Measurements from ENCODE around the gene EMB.
"Not testable (repeated sequence)": the region's sequence is repeated elsewhere in the genome, so short reads cannot be mapped to it uniquely, and the experiment has no call there.

The EMB gene

GRCh38 chr5:50410932-50411331 lies 30.2 kb downstream of the EMB start:
- not testable (repeated sequence) for DNase-seq; H3K4me3 Mint-ChIP-seq; H3K9me3 Mint-ChIP-seq; ATAC-seq (replicated peaks); H3K27me3 Mint-ChIP-seq
- Mint-ChIP-seq H3K4me1 (ENCODE audit: low read depth in 2 of 2) (peaks cover 33 to 67% of the 10 kb centered on the region in 2 donors), H3K27ac (peak overlapping the region in 1 of 2 donors; percentile 89), H3K36me3 (ENCODE audit: insufficient read depth) (peaks cover 16% of the 10 kb centered on the region)

DNA sequence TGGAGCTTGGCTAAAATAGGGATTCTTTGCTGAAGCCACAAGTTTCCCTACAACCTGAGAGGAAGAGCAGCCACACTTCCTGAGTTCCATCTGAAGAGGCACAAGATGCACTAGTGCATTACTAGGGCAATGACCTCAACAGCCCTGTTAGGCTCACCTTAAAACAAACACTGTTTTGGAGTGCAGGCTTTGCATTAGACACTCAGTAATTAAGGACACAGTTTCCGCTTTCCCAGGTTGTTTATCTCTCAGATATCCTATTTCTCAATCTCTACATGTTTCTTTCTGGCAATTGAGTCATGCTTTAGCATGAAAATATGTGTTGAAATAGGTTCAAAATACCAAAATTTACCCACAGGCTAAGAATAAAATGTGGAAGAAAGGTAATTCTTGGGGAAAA lies 34.2 kb downstream of the EMB start:
- Mint-ChIP-seq H3K27me3 (no peaks in the 10 kb centered on the region), H3K36me3 (ENCODE audit: insufficient read depth) (peaks cover 38% of the 10 kb centered on the region), H3K4me3 (no peak overlapping the region), H3K27ac (peak overlapping the region; percentile 16 to 76), H3K4me1 (ENCODE audit: low read depth in 2 of 2) (peaks cover 11 to 60% of the 10 kb centered on the region in 2 donors), H3K9me3 (no peaks in the 10 kb centered on the region)
- ATAC-seq (replicated peaks) (no peak), DNase-seq (no peak)

DNA sequence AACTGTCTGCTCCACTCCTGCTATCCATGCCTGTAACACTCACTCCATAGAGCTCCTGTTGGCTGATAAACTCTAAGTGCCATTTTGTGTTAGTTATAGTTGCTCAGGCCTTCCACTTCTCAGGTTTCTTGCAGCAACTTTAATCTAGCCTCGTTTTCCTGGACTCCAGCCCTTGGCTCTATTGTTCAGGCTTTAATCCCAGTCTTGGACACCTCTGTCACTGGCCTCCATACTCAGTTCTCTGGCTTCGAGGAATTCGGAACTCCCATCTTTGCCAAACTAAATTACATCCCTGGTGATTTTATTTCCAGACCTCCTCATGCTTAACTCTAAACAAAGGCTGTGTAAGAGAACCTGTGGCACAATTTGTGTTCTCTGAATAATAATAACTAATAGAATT lies 39.8 kb downstream of the EMB start:
- no peaks in the 10 kb centered on the region for H3K9me3 Mint-ChIP-seq
- ATAC-seq (replicated peaks) = no peak
- peak overlapping the region in 1 of 2 donors; percentile 56 for H3K27ac Mint-ChIP-seq
- H3K36me3 Mint-ChIP-seq (ENCODE audit: insufficient read depth) = peaks cover 59% of the 10 kb centered on the region
- peaks cover 5 to 52% of the 10 kb centered on the region in 2 donors for H3K4me1 Mint-ChIP-seq (ENCODE audit: low read depth in 2 of 2)
- no peak for DNase-seq
- no peak overlapping the region for H3K4me3 Mint-ChIP-seq
- H3K27me3 Mint-ChIP-seq = no peaks in the 10 kb centered on the region

DNA sequence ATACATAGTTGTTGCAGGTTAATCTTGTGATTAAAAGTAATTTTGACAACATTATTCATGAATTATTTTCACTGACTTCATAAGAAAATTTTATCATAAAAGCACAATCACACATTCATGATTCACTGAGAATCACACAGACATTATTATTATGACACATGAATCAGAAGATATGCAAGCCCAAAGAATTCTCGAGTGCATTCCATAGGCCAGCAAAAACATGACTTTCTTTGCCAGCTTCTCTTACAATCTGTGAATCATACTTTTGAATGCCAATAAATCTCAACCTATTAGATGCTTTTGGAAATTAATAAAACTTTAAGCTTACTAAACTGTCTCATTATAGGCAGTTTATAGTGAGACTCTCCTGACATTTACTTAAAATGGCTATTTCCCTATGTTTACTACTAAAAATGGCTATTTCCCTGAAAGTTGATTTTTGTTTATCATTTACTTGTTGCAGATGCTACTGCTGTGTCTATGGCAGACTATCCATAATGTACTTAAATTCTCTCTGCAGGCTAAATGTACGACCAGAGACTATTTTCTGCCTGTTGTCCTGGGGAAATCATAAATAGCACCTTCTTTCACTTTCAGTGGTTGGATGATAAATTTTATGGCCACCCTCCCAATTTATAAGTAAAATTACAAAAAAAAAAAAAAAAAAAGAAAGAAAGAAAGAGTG lies 47.0 kb downstream of the EMB start:
- ATAC-seq (replicated peaks); H3K4me3 Mint-ChIP-seq; DNase-seq; H3K27ac Mint-ChIP-seq; H3K27me3 Mint-ChIP-seq; H3K9me3 Mint-ChIP-seq: not testable (repeated sequence)
- Mint-ChIP-seq H3K36me3 (ENCODE audit: insufficient read depth) (peaks cover 27% of the 10 kb centered on the region), H3K4me1 (ENCODE audit: low read depth in 2 of 2) (peaks cover 25 to 44% of the 10 kb centered on the region in 2 donors)

- H3K27ac Mint-ChIP-seq; ATAC-seq (replicated peaks); H3K4me3 Mint-ChIP-seq; H3K27me3 Mint-ChIP-seq; DNase-seq; H3K9me3 Mint-ChIP-seq: not testable (repeated sequence)
- H3K4me1 Mint-ChIP-seq (ENCODE audit: low read depth in 2 of 2) = peaks cover 33 to 47% of the 10 kb centered on the region in 2 donors
- H3K36me3 Mint-ChIP-seq (ENCODE audit: insufficient read depth) = peaks cover 15% of the 10 kb centered on the region
These were observed 48.8 kb downstream of the EMB start for GRCh38 chr5:50392289-50392688.

DNA sequence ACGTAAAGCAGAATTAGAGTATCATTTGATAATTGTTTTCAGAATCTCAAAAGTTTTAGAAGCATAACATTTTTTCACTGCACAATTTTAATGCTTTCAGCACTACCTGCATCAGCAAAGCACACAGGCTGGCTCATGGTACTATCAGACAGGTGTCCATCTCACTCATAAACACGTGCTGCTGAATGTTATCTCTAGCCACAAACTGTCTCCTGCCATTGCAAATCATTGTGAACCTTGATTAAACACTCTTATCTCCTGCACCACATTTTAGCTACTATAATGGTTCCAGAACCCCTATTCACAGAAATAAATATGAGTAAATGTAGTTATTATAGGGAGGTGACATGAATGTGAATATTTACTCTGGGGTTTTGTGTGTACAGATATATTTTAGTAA lies 56.7 kb downstream of the EMB start:
- not testable (repeated sequence) for ATAC-seq (replicated peaks); H3K4me3 Mint-ChIP-seq; DNase-seq; H3K27me3 Mint-ChIP-seq; H3K9me3 Mint-ChIP-seq; H3K36me3 Mint-ChIP-seq (ENCODE audit: insufficient read depth)
- Mint-ChIP-seq H3K27ac (peak overlapping the region in 1 of 2 donors; percentile 39), H3K4me1 (ENCODE audit: low read depth in 2 of 2) (peaks cover 17 to 37% of the 10 kb centered on the region in 2 donors)

DNA sequence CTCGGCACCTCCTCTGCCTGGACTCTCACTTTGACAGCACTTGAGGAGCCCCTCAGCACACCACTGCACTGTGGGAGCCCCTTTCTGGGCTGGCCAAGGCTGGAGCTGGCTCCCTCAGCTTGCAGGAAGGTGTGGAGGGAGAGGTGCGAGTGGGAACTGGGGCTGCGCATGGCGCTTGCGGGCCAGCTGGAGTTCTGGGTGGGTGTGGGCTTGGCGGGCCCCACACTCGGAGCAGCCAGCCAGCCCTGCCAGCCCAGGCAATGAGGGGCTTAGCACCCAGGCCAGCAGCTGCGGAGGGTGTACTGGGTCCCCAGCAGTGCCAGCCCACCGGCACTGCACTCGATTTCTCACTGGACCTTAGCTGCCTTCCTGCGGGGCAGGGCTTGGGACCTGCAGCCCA lies 64.4 kb downstream of the EMB start:
- H3K27ac Mint-ChIP-seq; H3K9me3 Mint-ChIP-seq; H3K36me3 Mint-ChIP-seq (ENCODE audit: insufficient read depth); H3K4me3 Mint-ChIP-seq; DNase-seq; ATAC-seq (replicated peaks); H3K27me3 Mint-ChIP-seq: not testable (repeated sequence)
- H3K4me1 Mint-ChIP-seq (ENCODE audit: low read depth in 2 of 2) = peaks cover 17 to 44% of the 10 kb centered on the region in 2 donors

DNA sequence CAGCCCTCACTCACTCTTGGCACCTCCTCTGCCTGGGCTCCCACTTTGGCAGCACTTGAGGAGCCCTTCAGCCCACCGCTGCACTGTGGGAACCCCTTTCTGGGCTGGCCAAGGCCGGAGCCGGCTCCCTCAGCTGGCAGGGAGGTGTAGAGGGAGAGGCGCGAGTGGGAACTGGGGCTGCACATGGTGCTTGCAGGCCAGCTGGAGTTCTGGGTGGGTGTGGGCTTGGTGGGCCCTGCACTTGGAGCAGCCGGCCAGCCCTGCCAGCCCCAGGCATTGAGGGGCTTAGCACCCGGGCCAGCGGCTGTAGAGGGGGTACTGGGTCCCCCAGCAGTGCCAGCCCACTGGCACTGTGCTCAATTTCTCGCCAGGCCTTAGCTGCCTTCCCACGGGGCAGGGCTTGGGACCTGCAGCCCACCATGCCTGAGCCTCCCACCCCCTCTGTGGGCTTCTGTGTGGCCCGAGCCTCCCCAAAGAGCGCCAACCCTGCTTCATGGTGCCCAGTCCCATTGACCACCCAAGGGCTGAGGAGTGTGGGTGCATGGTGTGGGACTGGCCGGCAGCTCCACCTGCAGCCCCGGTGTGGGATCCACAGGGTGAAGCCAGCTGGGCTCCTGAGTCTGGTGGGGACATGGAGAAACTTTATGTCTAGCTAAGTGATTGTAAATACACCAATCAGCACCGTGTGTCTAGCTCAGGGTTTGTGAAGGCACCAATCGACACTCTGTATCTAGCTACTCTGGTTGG lies 71.6 kb downstream of the EMB start:
- not testable (repeated sequence) for H3K9me3 Mint-ChIP-seq; H3K27me3 Mint-ChIP-seq; H3K4me3 Mint-ChIP-seq; ATAC-seq (replicated peaks); DNase-seq; H3K36me3 Mint-ChIP-seq (ENCODE audit: insufficient read depth)
- Mint-ChIP-seq H3K27ac (peak overlapping the region in 1 of 2 donors; percentile 13), H3K4me1 (ENCODE audit: low read depth in 2 of 2) (peaks cover 9 to 40% of the 10 kb centered on the region in 2 donors)

DNA sequence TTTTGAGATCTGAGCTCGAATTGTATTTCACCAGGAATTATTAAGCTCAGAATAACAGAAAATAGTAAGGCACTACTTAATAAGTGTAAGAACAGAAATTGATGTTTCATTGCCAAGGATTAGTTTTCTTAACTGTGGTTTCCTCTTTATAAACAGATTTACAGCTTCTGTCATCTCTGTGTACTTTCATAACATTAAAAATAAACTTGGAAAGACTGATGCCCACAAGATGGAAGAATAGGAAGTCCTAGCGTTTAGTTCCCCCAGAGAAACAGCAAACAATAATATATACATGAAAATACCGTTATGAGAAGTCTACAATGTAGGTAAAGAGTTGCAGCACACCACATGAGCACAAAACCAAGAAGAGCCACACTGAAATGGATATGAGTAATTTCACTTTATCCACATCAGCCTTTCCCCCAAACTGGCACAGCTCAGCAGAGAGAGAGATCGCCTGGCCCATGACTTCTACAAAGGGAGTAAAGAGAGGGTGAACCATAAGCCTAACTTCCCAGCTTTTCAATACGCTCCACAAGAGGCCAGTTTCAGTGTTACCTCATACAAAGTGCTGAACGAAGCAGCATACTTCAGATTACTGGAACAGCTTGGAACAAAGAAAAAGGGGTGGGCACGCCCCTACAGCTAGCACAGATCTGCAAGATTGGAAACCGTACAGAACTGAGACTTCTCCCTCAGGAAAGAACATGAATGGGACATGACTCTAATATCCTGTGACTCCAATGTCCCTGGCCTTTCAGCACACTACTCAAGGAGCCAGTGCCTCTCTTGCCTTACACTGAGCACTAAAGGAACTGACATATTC lies 75.4 kb downstream of the EMB start:
- Mint-ChIP-seq H3K27ac (peak overlapping the region; percentile 47 to 89), H3K9me3 (peaks cover 0 to 5% of the 10 kb centered on the region in 2 donors)

GRCh38 chr5:50364535-50365309 lies 76.4 kb downstream of the EMB start:
- H3K4me3 Mint-ChIP-seq; H3K9me3 Mint-ChIP-seq; DNase-seq; ATAC-seq (replicated peaks); H3K36me3 Mint-ChIP-seq (ENCODE audit: insufficient read depth); H3K27me3 Mint-ChIP-seq: not testable (repeated sequence)
- Mint-ChIP-seq H3K4me1 (ENCODE audit: low read depth in 2 of 2) (peaks cover 16 to 30% of the 10 kb centered on the region in 2 donors), H3K27ac (peak overlapping the region; percentile 47 to 89)

More for the DNA sequence above, 75.4 kb downstream of the EMB start:
- Mint-ChIP-seq H3K4me1 (ENCODE audit: low read depth in 2 of 2) (peaks cover 16 to 33% of the 10 kb centered on the region in 2 donors), H3K4me3 (no peak overlapping the region), H3K27me3 (no peaks in the 10 kb centered on the region), H3K36me3 (ENCODE audit: insufficient read depth) (peaks cover 3% of the 10 kb centered on the region)
- ATAC-seq (replicated peaks) = no peak
- no peak for DNase-seq

DNA sequence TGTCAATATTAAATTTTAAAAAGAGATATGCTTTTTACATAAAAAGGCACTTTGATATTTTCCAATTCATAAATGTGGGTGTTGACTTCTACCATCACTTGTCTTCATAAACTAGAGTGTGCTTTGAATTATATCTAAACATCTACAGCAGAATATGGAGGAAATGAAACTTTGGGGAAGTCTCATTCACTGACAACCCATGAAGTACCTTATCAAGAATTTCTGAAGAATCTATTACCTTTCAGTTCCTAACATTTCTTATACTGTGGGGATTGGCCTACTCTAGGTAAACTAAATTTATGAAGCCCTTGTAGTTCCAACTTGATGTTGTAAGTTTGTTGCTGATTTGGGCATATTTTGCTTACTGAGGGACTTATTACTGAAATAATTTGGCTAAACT lies 81.9 kb downstream of the EMB start:
- H3K9me3 Mint-ChIP-seq = peaks cover 0 to 1% of the 10 kb centered on the region in 2 donors
- no peak for ATAC-seq (replicated peaks)

DNA sequence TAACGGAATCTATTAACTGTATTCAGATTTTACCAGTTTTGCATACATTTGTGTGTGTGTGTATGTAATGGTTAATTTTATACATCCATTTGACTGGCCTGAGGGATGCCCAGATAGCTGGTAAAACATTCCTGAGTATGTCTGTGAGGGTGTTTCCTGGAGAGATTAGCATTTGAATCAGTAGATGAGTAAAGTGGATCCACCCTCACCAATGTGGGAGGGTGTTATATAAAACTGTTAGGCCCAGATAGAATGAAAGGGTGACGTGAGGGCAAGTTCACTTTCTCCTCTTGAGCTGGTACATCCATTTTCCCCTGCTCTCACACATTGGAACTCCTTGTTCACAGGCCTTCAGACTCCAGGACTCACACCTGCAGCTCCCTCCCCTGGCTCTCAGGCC lies 88.7 kb downstream of the EMB start:
- Mint-ChIP-seq H3K4me3 (no peak overlapping the region), H3K4me1 (ENCODE audit: low read depth in 2 of 2) (peaks cover 0 to 18% of the 10 kb centered on the region in 2 donors), H3K36me3 (ENCODE audit: insufficient read depth) (no peaks in the 10 kb centered on the region), H3K27me3 (no peaks in the 10 kb centered on the region), H3K27ac (peak overlapping the region in 1 of 2 donors; percentile 24), H3K9me3 (no peaks in the 10 kb centered on the region)
- DNase-seq (no peak), ATAC-seq (replicated peaks) (no peak)

More for the DNA sequence above, 81.9 kb downstream of the EMB start:
- Mint-ChIP-seq H3K36me3 (ENCODE audit: insufficient read depth) (no peaks in the 10 kb centered on the region), H3K4me3 (no peak overlapping the region), H3K27me3 (no peaks in the 10 kb centered on the region), H3K4me1 (ENCODE audit: low read depth in 2 of 2) (peaks cover 6 to 9% of the 10 kb centered on the region in 2 donors), H3K27ac (no peak overlapping the region)
- no peak for DNase-seq

Data from effector memory CD8-positive, alpha-beta T cell (primary cell).